HEK293 (cell line): ENCODE data around the gene TPCN2.

Experiments
- CTCF ChIA-PET: fragments of 350-600 bp; formaldehyde crosslinking; extraction: SDS; loops from one replicate; lab custom pipeline; 2021; ENCODE audit warnings: antibody characterized with exemption; lab: Yijun Ruan, JAX
- POLR2A ChIA-PET: fragments of 300-600 bp; formaldehyde crosslinking; extraction: SDS; loops from one replicate; lab custom pipeline; 2020; ENCODE audit warnings: antibody characterized with exemption, inconsistent platforms; lab: Yijun Ruan, JAX
- H3K27ac ChIP-seq: fragments of 200-500 bp; sonication (Bioruptor generic); 2 replicates; pipeline ENCODE4 v1.5.1; 2014; ENCODE audit warnings: low read depth, low read length, control low read depth, inconsistent platforms; ENCODE audit errors: extremely low read depth
- H3K36me3 ChIP-seq, 2 experiments: fragments of 200-500 bp in 1 of 2; sonication (Bioruptor generic) in 1 of 2; 1 replicate in 1 of 2; 2 replicates in 1 of 2; pipeline ENCODE4 v1.5.1; 2014 to 2017; ENCODE audit warnings: inconsistent platforms in 2 of 2, low read length in 2 of 2; ENCODE audit not compliant: control insufficient read depth in 2 of 2, insufficient read depth in 1 of 2
- H3K4me1 ChIP-seq: fragments of 200-500 bp; sonication (Bioruptor generic); 2 replicates; pipeline ENCODE4 v1.5.1; 2014; ENCODE audit warnings: mild to moderate bottlenecking, low read length, inconsistent platforms; ENCODE audit not compliant: control insufficient read depth, insufficient read depth
- H3K4me3 ChIP-seq: 2 replicates; pipeline ENCODE4 v1.5.1; 2011; ENCODE audit warnings: low read depth, mild to moderate bottlenecking, control low read depth, low read length, moderate library complexity
- H3K9me3 ChIP-seq: fragments of 200-500 bp; sonication (Bioruptor generic); 2 replicates; pipeline ENCODE4 v1.5.1; 2014; ENCODE audit warnings: low read depth, low read length, inconsistent platforms; ENCODE audit not compliant: control insufficient read depth, insufficient read depth
- BCL11A ChIP-seq: fragments of 450-650 bp; formaldehyde crosslinking; IDR thresholded peaks from 2 replicates; pipeline ENCODE4 v1.5.1; 2016; ENCODE audit warnings: low read depth, missing biosample characterization, missing genetic modification characterization
- GLIS1 ChIP-seq: fragments of 450-650 bp; formaldehyde crosslinking; IDR thresholded peaks from 2 replicates; pipeline ENCODE4 v1.5.1; 2016; ENCODE audit warnings: missing biosample characterization, missing genetic modification characterization
- KLF1 ChIP-seq: fragments of 450-650 bp; formaldehyde crosslinking; IDR thresholded peaks from 2 replicates; pipeline ENCODE4 v1.5.1; 2016; ENCODE audit warnings: missing biosample characterization, missing genetic modification characterization
- REPIN1 ChIP-seq: fragments of 450-650 bp; formaldehyde crosslinking; IDR thresholded peaks from 2 replicates; pipeline ENCODE4 v1.5.1; 2017; ENCODE audit warnings: missing biosample characterization, missing genetic modification characterization, low read depth
- SETDB1 ChIP-seq: IDR thresholded peaks from one replicate; pipeline ENCODE4 v1.6.1; 2017; ENCODE audit warnings: mild to moderate bottlenecking, low read length, moderate library complexity, mixed read lengths; ENCODE audit not compliant: insufficient read length
- TRIM28 ChIP-seq: IDR thresholded peaks from 2 replicates; pipeline ENCODE4 v1.6.1; 2011; ENCODE audit warnings: low read length, control low read depth, borderline replicate concordance
- ZFHX2 ChIP-seq: fragments of 450-650 bp; formaldehyde crosslinking; conservative IDR thresholded peaks from 2 replicates; pipeline ENCODE4 v1.5.1; 2016; ENCODE audit warnings: missing biosample characterization, missing genetic modification characterization
- ZIC2 ChIP-seq: fragments of 450-650 bp; formaldehyde crosslinking; IDR thresholded peaks from 2 replicates; pipeline ENCODE4 v1.5.1; 2016; ENCODE audit warnings: missing biosample characterization, missing genetic modification characterization
- ZNF132 ChIP-seq: fragments of 450-650 bp; formaldehyde crosslinking; IDR thresholded peaks from 2 replicates; pipeline ENCODE4 v1.5.1; 2017; ENCODE audit warnings: missing biosample characterization, missing genetic modification characterization, borderline replicate concordance
- ZNF133 ChIP-seq: fragments of 450-650 bp; formaldehyde crosslinking; IDR thresholded peaks from 2 replicates; pipeline ENCODE4 v1.5.1; 2016; ENCODE audit warnings: missing biosample characterization, missing genetic modification characterization
- ZNF16 ChIP-seq: fragments of 450-650 bp; formaldehyde crosslinking; IDR thresholded peaks from 2 replicates; pipeline ENCODE4 v1.5.1; 2016; ENCODE audit warnings: low read depth, missing biosample characterization, missing genetic modification characterization
- ZNF211 ChIP-seq: fragments of 450-650 bp; formaldehyde crosslinking; IDR thresholded peaks from 2 replicates; pipeline ENCODE4 v1.5.1; 2016; ENCODE audit warnings: low read depth, missing biosample characterization, missing genetic modification characterization
- ZNF214 ChIP-seq: fragments of 450-650 bp; formaldehyde crosslinking; IDR thresholded peaks from 2 replicates; pipeline ENCODE4 v1.5.1; 2017; ENCODE audit warnings: missing biosample characterization, mild to moderate bottlenecking, missing genetic modification characterization, borderline replicate concordance
- ZNF274 ChIP-seq, 2 experiments: fragments of 200-500 bp in 1 of 2; fragments of 450-650 bp in 1 of 2; sonication (Bioruptor generic) in 1 of 2; formaldehyde crosslinking in 1 of 2; IDR thresholded peaks; 2 replicates each; pipeline versions ENCODE4 v1.5.1 to v1.6.1; 2014 to 2016; ENCODE audit warnings: borderline replicate concordance in 1 of 2, inconsistent platforms in 1 of 2, low read length in 1 of 2, missing biosample characterization in 1 of 2, missing genetic modification characterization in 1 of 2
- ZNF324 ChIP-seq: fragments of 450-650 bp; formaldehyde crosslinking; IDR thresholded peaks from 2 replicates; pipeline ENCODE4 v1.5.1; 2016; ENCODE audit warnings: missing biosample characterization, missing genetic modification characterization
- ZNF433 ChIP-seq: fragments of 450-650 bp; formaldehyde crosslinking; IDR thresholded peaks from 2 replicates; pipeline ENCODE4 v1.5.1; 2016; ENCODE audit warnings: missing biosample characterization, missing genetic modification characterization, low read depth
- ZNF530 ChIP-seq: fragments of 450-650 bp; formaldehyde crosslinking; IDR thresholded peaks from 2 replicates; pipeline ENCODE4 v1.5.1; 2016; ENCODE audit warnings: low read depth, missing biosample characterization, missing genetic modification characterization
- ZNF555 ChIP-seq: fragments of 450-650 bp; formaldehyde crosslinking; conservative IDR thresholded peaks from 2 replicates; pipeline ENCODE4 v1.5.1; 2017; ENCODE audit warnings: missing biosample characterization, mild to moderate bottlenecking, missing genetic modification characterization, inconsistent platforms
- ZNF558 ChIP-seq: fragments of 450-650 bp; formaldehyde crosslinking; IDR thresholded peaks from 2 replicates; pipeline ENCODE4 v1.5.1; 2016; ENCODE audit warnings: missing biosample characterization, missing genetic modification characterization
- ZNF664 ChIP-seq: fragments of 450-650 bp; formaldehyde crosslinking; IDR thresholded peaks from 2 replicates; pipeline ENCODE4 v1.5.1; 2016; ENCODE audit warnings: missing biosample characterization, missing genetic modification characterization
- ZNF677 ChIP-seq: fragments of 450-650 bp; IDR thresholded peaks from 2 replicates; pipeline ENCODE4 v1.5.0; 2018; ENCODE audit warnings: missing biosample characterization, mild to moderate bottlenecking, missing genetic modification characterization, moderate library complexity
- ZNF792 ChIP-seq: fragments of 450-650 bp; formaldehyde crosslinking; IDR thresholded peaks from 2 replicates; pipeline ENCODE4 v1.5.1; 2016; ENCODE audit warnings: missing biosample characterization, missing genetic modification characterization
- ZNF843 ChIP-seq: fragments of 450-650 bp; formaldehyde crosslinking; IDR thresholded peaks from 2 replicates; pipeline ENCODE4 v1.5.1; 2016; ENCODE audit warnings: missing biosample characterization, missing genetic modification characterization
- ZSCAN30 ChIP-seq: fragments of 450-650 bp; IDR thresholded peaks from 2 replicates; pipeline ENCODE4 v1.5.1; 2018; ENCODE audit warnings: missing biosample characterization, mild to moderate bottlenecking, missing genetic modification characterization, moderate library complexity
- ZXDB ChIP-seq: fragments of 450-650 bp; formaldehyde crosslinking; IDR thresholded peaks from 2 replicates; pipeline ENCODE4 v1.5.1; 2016; ENCODE audit warnings: missing biosample characterization, missing genetic modification characterization

The TPCN2 gene

GRCh38 chr11:69099180-69099579, 50.4 kb downstream of the TPCN2 start:
- H3K27ac ChIP-seq: no peak overlapping the region
- TF ChIP-seq ZFHX2 (tag by site-specific recombination) (no peak), ZNF133 (tag by site-specific recombination) (no peak), ZNF677 (tag by site-specific recombination) (no peak), TRIM28 (no peak), BCL11A (tag by site-specific recombination) (no peak), KLF1 (no peak), ZNF16 (tag by site-specific recombination) (no peak), SETDB1 (no peak), ZNF843 (no peak), ZNF555 (tag by site-specific recombination) (no peak), ZNF664 (no peak), ZNF530 (tag by site-specific recombination) (no peak), ZSCAN30 (tag by site-specific recombination) (no peak), ZNF211 (tag by site-specific recombination) (no peak), ZNF132 (tag by site-specific recombination) (no peak)
- CTCF ChIA-PET: interaction anchor here (0.7 to 5.7 kb wide), 5 partner anchors 545 to 1075 kb away, joined by 3 to 54 read pairs (median 3); no protein-coding TSS in a partner anchor
- no peaks in the 10 kb centered on the region for H3K4me1 ChIP-seq
- H3K4me3 ChIP-seq: no peak overlapping the region
- no peaks in the 10 kb centered on the region for H3K9me3 ChIP-seq
- no peaks in the 10 kb centered on the region for H3K36me3 ChIP-seq
- POLR2A ChIA-PET: interaction anchor here (1.0 kb wide), 1 partner anchor 542 kb away, joined by 3 read pairs; the partner anchor contains the start of gene CCND1

GRCh38 chr11:69100454-69101114, 51.9 kb downstream of the TPCN2 start:
- TF ChIP-seq ZIC2 (peak; percentile 75), ZNF274 (IDR thresholded peaks at IDR 0.05; ENCODE audit: low read length) (no peak), ZNF274 (tag by site-specific recombination; IDR thresholded peaks at IDR 0.05; ENCODE audit: borderline replicate concordance) (no peak), ZXDB (no peak), ZNF792 (no peak), ZNF214 (tag by site-specific recombination) (no peak), ZNF324 (tag by site-specific recombination) (no peak), KLF1 (no peak), ZNF558 (tag by site-specific recombination) (no peak), ZNF433 (tag by site-specific recombination) (no peak), GLIS1 (tag by site-specific recombination) (peak; percentile 22; the same call in 1 of the 2 replicates), REPIN1 (tag by site-specific recombination) (no peak)
- CTCF ChIA-PET: interaction anchor here (0.5 to 5.7 kb wide), 12 partner anchors 13 to 583 kb away, joined by 3 to 54 read pairs (median 6); no protein-coding TSS in a partner anchor
- Histone ChIP-seq H3K36me3 (no peaks in the 10 kb centered on the region), H3K4me1 (no peaks in the 10 kb centered on the region), H3K9me3 (no peaks in the 10 kb centered on the region), H3K27ac (no peak overlapping the region), H3K4me3 (no peak overlapping the region)
- POLR2A ChIA-PET: no interaction called here
